ENCODE data around the gene ZDHHC19. TPM values are rescaled to one million over a fixed set of nuclear protein-coding genes. Genes with fewer than 3 reads are reported as not detected.

The ZDHHC19 gene
- polyA plus RNA-seq, 1 donor from 2014 or later, result 3.8 TPM

GRCh38 chr3:196237203-196237602 is 26.0 kb upstream of the ZDHHC19 start:
- Histone ChIP-seq H3K27me3 (ENCODE audit: insufficient read depth, low read depth, low read length) (no peaks in the 10 kb centered on the region), H4K20me1 (ENCODE audit: insufficient read depth) (no peaks in the 10 kb centered on the region), H3K27ac (ENCODE audit: low read length) (no peak overlapping the region), H3K36me3 (ENCODE audit: insufficient read depth, low read length) (peaks cover 11% of the 10 kb centered on the region), H3K9me3 (ENCODE audit: low read length) (no peaks in the 10 kb centered on the region), H2AFZ (ENCODE audit: low read depth, low read length) (no peak overlapping the region), H3K79me2 (replicated peaks; ENCODE audit: insufficient read depth, low read length) (no peaks in the 10 kb centered on the region), H3F3A (ENCODE audit: insufficient read depth, low read length, poor library complexity, severe bottlenecking) (no peaks in the 10 kb centered on the region), H3K4me2 (ENCODE audit: low read length) (no peak overlapping the region), H3K9ac (ENCODE audit: low read length) (no peak overlapping the region), H3K4me3 (ENCODE audit: low read length) (no peak overlapping the region), H3K9me2 (ENCODE audit: insufficient read depth, low read length) (no peaks in the 10 kb centered on the region)
- TF ChIP-seq, protein P1, sequence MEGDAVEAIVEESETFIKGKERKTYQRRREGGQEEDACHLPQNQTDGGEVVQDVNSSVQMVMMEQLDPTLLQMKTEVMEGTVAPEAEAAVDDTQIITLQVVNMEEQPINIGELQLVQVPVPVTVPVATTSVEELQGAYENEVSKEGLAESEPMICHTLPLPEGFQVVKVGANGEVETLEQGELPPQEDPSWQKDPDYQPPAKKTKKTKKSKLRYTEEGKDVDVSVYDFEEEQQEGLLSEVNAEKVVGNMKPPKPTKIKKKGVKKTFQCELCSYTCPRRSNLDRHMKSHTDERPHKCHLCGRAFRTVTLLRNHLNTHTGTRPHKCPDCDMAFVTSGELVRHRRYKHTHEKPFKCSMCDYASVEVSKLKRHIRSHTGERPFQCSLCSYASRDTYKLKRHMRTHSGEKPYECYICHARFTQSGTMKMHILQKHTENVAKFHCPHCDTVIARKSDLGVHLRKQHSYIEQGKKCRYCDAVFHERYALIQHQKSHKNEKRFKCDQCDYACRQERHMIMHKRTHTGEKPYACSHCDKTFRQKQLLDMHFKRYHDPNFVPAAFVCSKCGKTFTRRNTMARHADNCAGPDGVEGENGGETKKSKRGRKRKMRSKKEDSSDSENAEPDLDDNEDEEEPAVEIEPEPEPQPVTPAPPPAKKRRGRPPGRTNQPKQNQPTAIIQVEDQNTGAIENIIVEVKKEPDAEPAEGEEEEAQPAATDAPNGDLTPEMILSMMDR (IDR thresholded peaks at IDR 0.05; ENCODE audit: poor library complexity, severe bottlenecking), result no peak
- TF ChIP-seq SMC3 (conservative IDR thresholded peaks at IDR 0.05; ENCODE audit: poor library complexity) (no peak), MXI1 (conservative IDR thresholded peaks at IDR 0.05; ENCODE audit: poor library complexity, severe bottlenecking) (no peak), RAD21 (conservative IDR thresholded peaks at IDR 0.05) (no peak), POLR2AphosphoS5 (IDR thresholded peaks at IDR 0.05) (no peak), EZH2 (IDR thresholded peaks at IDR 0.05; ENCODE audit: borderline replicate concordance, insufficient read depth, low read length, poor library complexity, severe bottlenecking) (no peak), TAF1 (IDR thresholded peaks at IDR 0.05; ENCODE audit: low read depth) (no peak), EP300 (conservative IDR thresholded peaks at IDR 0.05; ENCODE audit: poor library complexity, severe bottlenecking) (no peak)
- TF ChIP-seq, protein P2, sequence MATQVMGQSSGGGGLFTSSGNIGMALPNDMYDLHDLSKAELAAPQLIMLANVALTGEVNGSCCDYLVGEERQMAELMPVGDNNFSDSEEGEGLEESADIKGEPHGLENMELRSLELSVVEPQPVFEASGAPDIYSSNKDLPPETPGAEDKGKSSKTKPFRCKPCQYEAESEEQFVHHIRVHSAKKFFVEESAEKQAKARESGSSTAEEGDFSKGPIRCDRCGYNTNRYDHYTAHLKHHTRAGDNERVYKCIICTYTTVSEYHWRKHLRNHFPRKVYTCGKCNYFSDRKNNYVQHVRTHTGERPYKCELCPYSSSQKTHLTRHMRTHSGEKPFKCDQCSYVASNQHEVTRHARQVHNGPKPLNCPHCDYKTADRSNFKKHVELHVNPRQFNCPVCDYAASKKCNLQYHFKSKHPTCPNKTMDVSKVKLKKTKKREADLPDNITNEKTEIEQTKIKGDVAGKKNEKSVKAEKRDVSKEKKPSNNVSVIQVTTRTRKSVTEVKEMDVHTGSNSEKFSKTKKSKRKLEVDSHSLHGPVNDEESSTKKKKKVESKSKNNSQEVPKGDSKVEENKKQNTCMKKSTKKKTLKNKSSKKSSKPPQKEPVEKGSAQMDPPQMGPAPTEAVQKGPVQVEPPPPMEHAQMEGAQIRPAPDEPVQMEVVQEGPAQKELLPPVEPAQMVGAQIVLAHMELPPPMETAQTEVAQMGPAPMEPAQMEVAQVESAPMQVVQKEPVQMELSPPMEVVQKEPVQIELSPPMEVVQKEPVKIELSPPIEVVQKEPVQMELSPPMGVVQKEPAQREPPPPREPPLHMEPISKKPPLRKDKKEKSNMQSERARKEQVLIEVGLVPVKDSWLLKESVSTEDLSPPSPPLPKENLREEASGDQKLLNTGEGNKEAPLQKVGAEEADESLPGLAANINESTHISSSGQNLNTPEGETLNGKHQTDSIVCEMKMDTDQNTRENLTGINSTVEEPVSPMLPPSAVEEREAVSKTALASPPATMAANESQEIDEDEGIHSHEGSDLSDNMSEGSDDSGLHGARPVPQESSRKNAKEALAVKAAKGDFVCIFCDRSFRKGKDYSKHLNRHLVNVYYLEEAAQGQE (IDR thresholded peaks at IDR 0.05; ENCODE audit: borderline replicate concordance), result no peak

DNA sequence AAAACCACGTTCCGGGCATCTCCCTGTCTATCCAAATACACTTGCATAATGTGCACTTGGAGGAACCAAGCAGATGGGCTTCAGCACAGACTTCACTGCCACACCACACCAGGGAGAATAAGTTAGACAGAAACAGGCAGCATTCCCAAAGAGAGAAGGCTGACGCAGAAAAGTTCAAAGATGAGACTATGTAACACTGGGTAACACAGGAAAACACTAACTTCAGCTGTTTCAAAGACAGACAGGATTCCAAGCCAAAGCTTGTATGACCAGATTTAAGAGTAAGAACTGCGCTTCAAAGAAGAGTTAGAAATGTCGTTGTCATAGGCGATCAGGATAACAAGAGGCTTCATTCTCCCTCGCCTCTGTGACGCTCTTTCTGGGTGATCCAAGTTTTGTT is 25.0 kb upstream of the ZDHHC19 start:
- H3K9ac ChIP-seq (ENCODE audit: low read length), result no peak overlapping the region
- no peaks in the 10 kb centered on the region for H3K79me2 ChIP-seq (replicated peaks; ENCODE audit: insufficient read depth, low read length)
- no peaks in the 10 kb centered on the region for H3F3A ChIP-seq (ENCODE audit: insufficient read depth, low read length, poor library complexity, severe bottlenecking)
- H3K27ac ChIP-seq (ENCODE audit: low read length), result no peak overlapping the region
- no peak overlapping the region for H3K4me2 ChIP-seq (ENCODE audit: low read length)
- H4K20me1 ChIP-seq (ENCODE audit: insufficient read depth), result no peaks in the 10 kb centered on the region
- no peak for TF ChIP-seq RAD21 (conservative IDR thresholded peaks at IDR 0.05)
- no peak for TF ChIP-seq TAF1 (IDR thresholded peaks at IDR 0.05; ENCODE audit: low read depth)
- TF ChIP-seq, protein P1 (IDR thresholded peaks at IDR 0.05; ENCODE audit: poor library complexity, severe bottlenecking), result no peak
- no peak for TF ChIP-seq SMC3 (conservative IDR thresholded peaks at IDR 0.05; ENCODE audit: poor library complexity)
- no peak for TF ChIP-seq POLR2AphosphoS5 (IDR thresholded peaks at IDR 0.05)
- TF ChIP-seq, protein P2 (IDR thresholded peaks at IDR 0.05; ENCODE audit: borderline replicate concordance), result no peak
- no peak for TF ChIP-seq EZH2 (IDR thresholded peaks at IDR 0.05; ENCODE audit: borderline replicate concordance, insufficient read depth, low read length, poor library complexity, severe bottlenecking)
- no peak for TF ChIP-seq MXI1 (conservative IDR thresholded peaks at IDR 0.05; ENCODE audit: poor library complexity, severe bottlenecking)
- no peak for TF ChIP-seq EP300 (conservative IDR thresholded peaks at IDR 0.05; ENCODE audit: poor library complexity, severe bottlenecking)
- H3K36me3 ChIP-seq (ENCODE audit: insufficient read depth, low read length), result peaks cover 5% of the 10 kb centered on the region
- no peaks in the 10 kb centered on the region for H3K27me3 ChIP-seq (ENCODE audit: insufficient read depth, low read depth, low read length)
- H3K9me2 ChIP-seq (ENCODE audit: insufficient read depth, low read length), result no peaks in the 10 kb centered on the region
- H3K9me3 ChIP-seq (ENCODE audit: low read length), result no peaks in the 10 kb centered on the region
- H2AFZ ChIP-seq (ENCODE audit: low read depth, low read length), result no peak overlapping the region
- no peak overlapping the region for H3K4me3 ChIP-seq (ENCODE audit: low read length)
